IPS-20b (cell line): Measurements from ENCODE around the gene PDILT.

Experiments used
- H3K27ac ChIP-seq: one replicate; pipeline ENCODE4 v1.5.1; 2013; ENCODE audit warnings: low read length
- H3K27me3 ChIP-seq: 2 replicates; pipeline ENCODE4 v1.6.1; 2013; ENCODE audit warnings: mild to moderate bottlenecking, low read length, inconsistent platforms; ENCODE audit not compliant: insufficient read depth
- H3K36me3 ChIP-seq: 2 replicates; pipeline ENCODE4 v1.6.1; 2013; ENCODE audit warnings: low read depth, mild to moderate bottlenecking, inconsistent platforms, low read length, moderate library complexity; ENCODE audit not compliant: insufficient read depth
- H3K4me1 ChIP-seq: 2 replicates; pipeline ENCODE4 v1.6.1; 2013; ENCODE audit warnings: mild to moderate bottlenecking, control low read depth, inconsistent platforms, low read length, moderate library complexity; ENCODE audit not compliant: insufficient read depth
- H3K4me3 ChIP-seq: 2 replicates; pipeline ENCODE4 v1.5.1; 2013; ENCODE audit warnings: mild to moderate bottlenecking, low read length, inconsistent platforms
- H3K9ac ChIP-seq: 2 replicates; pipeline ENCODE4 v1.6.1; 2013; ENCODE audit warnings: low read depth, mild to moderate bottlenecking, inconsistent platforms, low read length, moderate library complexity
- H3K9me3 ChIP-seq: 2 replicates; pipeline ENCODE4 v1.6.1; 2013; ENCODE audit warnings: mild to moderate bottlenecking, low read depth, low read length, inconsistent platforms; ENCODE audit not compliant: insufficient read depth

The PDILT gene

GRCh38 chr16:20383106-20384029 is 21.2 kb downstream of the PDILT start:
- H3K27ac ChIP-seq = no peak overlapping the region
- H3K27me3 ChIP-seq = no peaks in the 10 kb centered on the region
- no peaks in the 10 kb centered on the region for H3K36me3 ChIP-seq
- no peak overlapping the region for H3K9ac ChIP-seq
- no peaks in the 10 kb centered on the region for H3K9me3 ChIP-seq
- no peak overlapping the region for H3K4me3 ChIP-seq
- no peaks in the 10 kb centered on the region for H3K4me1 ChIP-seq

- no peak overlapping the region for H3K9ac ChIP-seq
- no peak overlapping the region for H3K27ac ChIP-seq
- no peaks in the 10 kb centered on the region for H3K4me1 ChIP-seq
- no peaks in the 10 kb centered on the region for H3K9me3 ChIP-seq
- no peaks in the 10 kb centered on the region for H3K27me3 ChIP-seq
- no peaks in the 10 kb centered on the region for H3K36me3 ChIP-seq
- no peak overlapping the region for H3K4me3 ChIP-seq
Measured at GRCh38 chr16:20382202-20382948, 22.2 kb downstream of the PDILT start.

GRCh38 chr16:20380782-20381181 is 23.8 kb downstream of the PDILT start:
- H3K36me3 ChIP-seq = no peaks in the 10 kb centered on the region
- H3K27ac ChIP-seq = no peak overlapping the region
- H3K4me1 ChIP-seq = no peaks in the 10 kb centered on the region
- no peak overlapping the region; the same call in 1 of the 2 replicates for H3K9ac ChIP-seq
- H3K4me3 ChIP-seq = no peak overlapping the region
- no peaks in the 10 kb centered on the region for H3K27me3 ChIP-seq
- H3K9me3 ChIP-seq = no peaks in the 10 kb centered on the region

GRCh38 chr16:20377181-20377580 is 27.4 kb downstream of the PDILT start:
- Histone ChIP-seq H3K9ac (no peak overlapping the region), H3K4me1 (no peaks in the 10 kb centered on the region), H3K27me3 (no peaks in the 10 kb centered on the region), H3K4me3 (no peak overlapping the region), H3K27ac (no peak overlapping the region), H3K9me3 (no peaks in the 10 kb centered on the region), H3K36me3 (no peaks in the 10 kb centered on the region)

- no peaks in the 10 kb centered on the region; the same call in 1 of the 2 replicates for H3K27me3 ChIP-seq
- no peak overlapping the region for H3K27ac ChIP-seq
- H3K9ac ChIP-seq = no peak overlapping the region
- H3K36me3 ChIP-seq = no peaks in the 10 kb centered on the region
- no peaks in the 10 kb centered on the region for H3K4me1 ChIP-seq
- no peak overlapping the region for H3K4me3 ChIP-seq
- no peaks in the 10 kb centered on the region for H3K9me3 ChIP-seq
Measured at GRCh38 chr16:20372701-20373100, 31.8 kb downstream of the PDILT start.

GRCh38 chr16:20369452-20370054 is 35.0 kb downstream of the PDILT start:
- Histone ChIP-seq H3K27me3 (no peaks in the 10 kb centered on the region; the same call in 1 of the 2 replicates), H3K4me1 (no peaks in the 10 kb centered on the region), H3K4me3 (no peak overlapping the region), H3K9me3 (no peaks in the 10 kb centered on the region), H3K9ac (no peak overlapping the region), H3K36me3 (no peaks in the 10 kb centered on the region), H3K27ac (no peak overlapping the region)

GRCh38 chr16:20364051-20364450 is 40.5 kb downstream of the PDILT start:
- H3K4me3 ChIP-seq = no peak overlapping the region
- H3K27me3 ChIP-seq = no peaks in the 10 kb centered on the region; the same call in 1 of the 2 replicates
- H3K27ac ChIP-seq = no peak overlapping the region

GRCh38 chr16:20363191-20363590 is 41.3 kb downstream of the PDILT start:
- H3K4me3 ChIP-seq = no peak overlapping the region
- H3K27me3 ChIP-seq = no peaks in the 10 kb centered on the region; the same call in 1 of the 2 replicates
- no peak overlapping the region for H3K9ac ChIP-seq
- H3K36me3 ChIP-seq = no peaks in the 10 kb centered on the region
- no peak overlapping the region for H3K27ac ChIP-seq
- H3K4me1 ChIP-seq = no peaks in the 10 kb centered on the region
- H3K9me3 ChIP-seq = no peaks in the 10 kb centered on the region

More at GRCh38 chr16:20364051-20364450, 40.5 kb downstream of the PDILT start:
- H3K9ac ChIP-seq = no peak overlapping the region
- H3K4me1 ChIP-seq = no peaks in the 10 kb centered on the region
- no peaks in the 10 kb centered on the region for H3K9me3 ChIP-seq
- H3K36me3 ChIP-seq = no peaks in the 10 kb centered on the region

GRCh38 chr16:20359997-20360396 is 44.5 kb downstream of the PDILT start:
- Histone ChIP-seq H3K36me3 (no peaks in the 10 kb centered on the region), H3K9ac (no peak overlapping the region), H3K27ac (no peak overlapping the region), H3K4me1 (no peaks in the 10 kb centered on the region), H3K27me3 (no peaks in the 10 kb centered on the region), H3K9me3 (no peaks in the 10 kb centered on the region), H3K4me3 (no peak overlapping the region)

GRCh38 chr16:20355114-20355782 is 49.3 kb downstream of the PDILT start:
- Histone ChIP-seq H3K4me1 (peaks cover 7% of the 10 kb centered on the region; the same call in 1 of the 2 replicates), H3K9me3 (no peaks in the 10 kb centered on the region), H3K27ac (no peak overlapping the region), H3K4me3 (no peak overlapping the region), H3K9ac (no peak overlapping the region), H3K27me3 (no peaks in the 10 kb centered on the region), H3K36me3 (no peaks in the 10 kb centered on the region)

- H3K9me3 ChIP-seq = no peaks in the 10 kb centered on the region
- H3K9ac ChIP-seq = no peak overlapping the region
- H3K36me3 ChIP-seq = no peaks in the 10 kb centered on the region
- H3K27me3 ChIP-seq = no peaks in the 10 kb centered on the region
- no peak overlapping the region for H3K27ac ChIP-seq
- peaks cover 7% of the 10 kb centered on the region; the same call in 1 of the 2 replicates for H3K4me1 ChIP-seq
- H3K4me3 ChIP-seq = no peak overlapping the region
Measured at GRCh38 chr16:20353379-20353778, 51.2 kb downstream of the PDILT start.
